Dermis microvascular lymphatic vessel endothelial cell (primary cell): ENCODE data around the gene LCMT1. TPM values are rescaled to one million over a fixed set of nuclear protein-coding genes. Genes with fewer than 3 reads are reported as not detected.

Experiments used
- DNase-seq, 2 donors: peaks; one replicate each; pipeline versions ENCODE4 v3.0.0 to v3.0.0-alpha.2; 2010; ENCODE audit warnings: low read depth in 2 of 2
- total RNA-seq: library from RNA; depleted of rRNA; stranded (reverse); fragments of >200 nt; gene quantifications from 2 replicates; pipeline ENCODE4 v1.2.1, GENCODE V29; 2014

The LCMT1 gene
- total RNA-seq, 1 donor from 2014 or later: 22.5 TPM

GRCh38 chr16:25194273-25194878 is 82.8 kb downstream of the LCMT1 start:
- DNase-seq: no peak

GRCh38 chr16:25198021-25198420 is 86.5 kb downstream of the LCMT1 start:
- DNase-seq: no peak

- DNase-seq: no peak
These were observed 87.9 kb downstream of the LCMT1 start for GRCh38 chr16:25199457-25199856.

GRCh38 chr16:25210758-25211157 is 99.2 kb downstream of the LCMT1 start:
- DNase-seq: no peak

GRCh38 chr16:25212636-25213035 is 101.1 kb downstream of the LCMT1 start:
- DNase-seq: no peak

GRCh38 chr16:25213709-25214397 is 102.3 kb downstream of the LCMT1 start:
- DNase-seq: no peak

GRCh38 chr16:25217112-25217511 is 105.6 kb downstream of the LCMT1 start:
- DNase-seq: no peak

- no peak for DNase-seq
These were observed 106.4 kb downstream of the LCMT1 start for GRCh38 chr16:25217921-25218320.

GRCh38 chr16:25219070-25219737 is 107.7 kb downstream of the LCMT1 start:
- DNase-seq: no peak

GRCh38 chr16:25222959-25223358 is 111.4 kb downstream of the LCMT1 start:
- DNase-seq: no peak

- no peak for DNase-seq
These were observed 112.4 kb downstream of the LCMT1 start for GRCh38 chr16:25223964-25224363.

GRCh38 chr16:25224731-25225319 is 113.3 kb downstream of the LCMT1 start:
- DNase-seq: no peak

Other genes with a start within 250 kb of the LCMT1 start
- gene ARHGAP17, start 96.4 kb upstream of the LCMT1 start, total RNA-seq: 31.8 and 57.5 TPM in 2 replicates
- not detected in 2 replicates for gene AQP8, start 105.2 kb downstream of the LCMT1 start, total RNA-seq
- gene ZKSCAN2, start 146.1 kb downstream of the LCMT1 start, total RNA-seq: 2.8 and 3.5 TPM in 2 replicates